HG02840 (cell line): ENCODE data around the gene DNAJC2.
A peak's percentile ranks its signal among the peaks of the same experiment; 100 is the strongest.

ENCODE experiments used
- ATAC-seq: cut with Tn5 transposase; IDR thresholded peaks from one replicate; pipeline ENCODE4 v1.9.1; 2021; ENCODE audit warnings: mild to moderate bottlenecking, moderate library complexity, moderate number of reproducible peaks; ENCODE audit not compliant: unreplicated experiment, low FRiP score

The DNAJC2 gene, protein sequence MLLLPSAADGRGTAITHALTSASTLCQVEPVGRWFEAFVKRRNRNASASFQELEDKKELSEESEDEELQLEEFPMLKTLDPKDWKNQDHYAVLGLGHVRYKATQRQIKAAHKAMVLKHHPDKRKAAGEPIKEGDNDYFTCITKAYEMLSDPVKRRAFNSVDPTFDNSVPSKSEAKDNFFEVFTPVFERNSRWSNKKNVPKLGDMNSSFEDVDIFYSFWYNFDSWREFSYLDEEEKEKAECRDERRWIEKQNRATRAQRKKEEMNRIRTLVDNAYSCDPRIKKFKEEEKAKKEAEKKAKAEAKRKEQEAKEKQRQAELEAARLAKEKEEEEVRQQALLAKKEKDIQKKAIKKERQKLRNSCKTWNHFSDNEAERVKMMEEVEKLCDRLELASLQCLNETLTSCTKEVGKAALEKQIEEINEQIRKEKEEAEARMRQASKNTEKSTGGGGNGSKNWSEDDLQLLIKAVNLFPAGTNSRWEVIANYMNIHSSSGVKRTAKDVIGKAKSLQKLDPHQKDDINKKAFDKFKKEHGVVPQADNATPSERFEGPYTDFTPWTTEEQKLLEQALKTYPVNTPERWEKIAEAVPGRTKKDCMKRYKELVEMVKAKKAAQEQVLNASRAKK

DNA sequence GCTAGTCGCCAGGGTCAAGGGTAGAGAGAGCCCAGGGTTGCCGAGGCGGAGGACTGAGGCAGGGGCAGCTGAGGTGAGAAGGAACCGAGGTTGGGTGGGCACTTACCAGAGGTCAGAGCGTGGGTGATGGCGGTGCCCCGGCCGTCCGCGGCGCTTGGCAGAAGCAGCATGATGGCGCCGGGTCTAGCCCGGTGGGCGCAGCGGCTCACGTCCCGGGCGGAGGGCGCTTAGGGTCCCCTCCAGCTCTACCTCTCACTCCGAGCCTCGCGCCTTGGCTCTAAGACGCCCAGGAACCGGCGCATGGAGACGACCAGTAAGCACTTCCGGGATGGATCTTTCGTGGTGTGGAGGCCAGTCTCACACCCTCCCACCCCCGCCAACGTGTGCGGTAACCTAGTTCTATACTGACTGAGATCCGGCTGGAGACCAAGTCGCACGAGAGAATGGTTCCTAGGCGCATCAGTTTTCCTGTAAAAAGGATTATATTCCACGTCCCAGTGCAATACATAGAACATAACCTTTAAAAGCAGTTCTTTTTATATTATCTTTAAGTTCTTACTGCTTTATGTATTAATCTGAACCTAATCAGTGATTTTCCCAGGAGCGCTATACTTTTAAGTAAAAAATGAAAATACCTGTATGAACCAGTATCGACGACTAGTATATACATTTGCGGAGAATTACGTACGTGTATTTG lies at the start of gene DNAJC2:
DNAJC2 (minus strand) TSS at position 315 of the 697 bp plus-strand sequence; CDS start at position 170, 145 bp downstream.
- peak; percentile 70 for ATAC-seq

DNA sequence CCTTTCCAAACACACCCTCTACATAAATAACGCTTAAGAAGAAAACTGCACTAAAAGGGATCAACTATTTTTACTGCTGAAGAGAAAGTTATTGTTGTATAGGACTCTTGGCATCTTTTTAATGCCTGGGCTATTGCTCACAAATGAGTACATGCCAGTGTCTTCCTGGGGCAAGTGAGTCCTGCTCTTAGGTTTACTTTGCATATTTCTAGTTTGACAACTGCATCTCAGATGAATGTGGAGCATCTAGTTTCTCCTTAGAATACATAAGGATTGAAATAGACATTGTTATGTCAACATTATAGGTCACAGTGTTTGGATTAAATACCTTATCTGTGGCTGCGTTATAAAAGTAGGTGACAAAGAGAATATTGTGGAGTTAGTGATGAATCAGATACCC lies 47.4 kb upstream of the DNAJC2 start:
- ATAC-seq = no peak

DNA sequence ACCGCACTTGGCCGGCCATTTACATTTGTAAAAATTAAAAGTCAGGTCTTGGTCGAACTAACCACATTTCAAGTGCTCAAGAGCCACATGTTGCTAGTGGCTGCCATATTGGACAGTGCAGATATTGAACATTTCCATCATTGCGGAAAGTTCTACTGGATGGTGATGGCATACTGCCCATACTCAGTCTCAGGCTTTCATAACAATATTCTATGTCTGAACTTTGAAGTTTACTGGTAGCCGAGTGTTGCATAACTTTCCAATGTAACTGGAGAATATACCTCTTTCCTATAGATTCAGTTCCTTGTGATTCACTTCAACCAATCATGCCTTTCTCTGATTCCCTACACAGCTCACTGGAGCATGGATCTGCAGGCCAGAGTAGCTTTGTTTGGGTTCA lies 46.6 kb upstream of the DNAJC2 start:
- no peak for ATAC-seq

DNA sequence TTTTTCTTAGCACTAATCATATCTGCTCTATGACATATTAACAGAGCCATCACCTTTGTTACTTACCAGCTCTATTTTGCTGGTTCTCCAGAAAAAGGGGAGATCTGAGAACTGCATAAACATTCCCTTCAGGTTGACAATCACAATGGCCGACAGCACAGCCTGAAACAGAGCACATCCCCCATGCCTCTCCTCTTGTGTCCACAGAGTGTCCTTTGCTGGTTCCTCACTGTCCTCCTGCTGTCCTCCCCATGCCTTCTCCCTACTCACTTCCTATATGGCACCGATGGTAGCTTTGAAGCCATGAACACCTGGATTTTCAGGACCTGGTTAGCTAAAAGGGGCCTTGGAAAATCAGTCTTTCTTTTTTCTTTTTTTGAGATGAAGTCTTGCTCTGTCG lies 44.7 kb upstream of the DNAJC2 start:
- no peak for ATAC-seq

DNA sequence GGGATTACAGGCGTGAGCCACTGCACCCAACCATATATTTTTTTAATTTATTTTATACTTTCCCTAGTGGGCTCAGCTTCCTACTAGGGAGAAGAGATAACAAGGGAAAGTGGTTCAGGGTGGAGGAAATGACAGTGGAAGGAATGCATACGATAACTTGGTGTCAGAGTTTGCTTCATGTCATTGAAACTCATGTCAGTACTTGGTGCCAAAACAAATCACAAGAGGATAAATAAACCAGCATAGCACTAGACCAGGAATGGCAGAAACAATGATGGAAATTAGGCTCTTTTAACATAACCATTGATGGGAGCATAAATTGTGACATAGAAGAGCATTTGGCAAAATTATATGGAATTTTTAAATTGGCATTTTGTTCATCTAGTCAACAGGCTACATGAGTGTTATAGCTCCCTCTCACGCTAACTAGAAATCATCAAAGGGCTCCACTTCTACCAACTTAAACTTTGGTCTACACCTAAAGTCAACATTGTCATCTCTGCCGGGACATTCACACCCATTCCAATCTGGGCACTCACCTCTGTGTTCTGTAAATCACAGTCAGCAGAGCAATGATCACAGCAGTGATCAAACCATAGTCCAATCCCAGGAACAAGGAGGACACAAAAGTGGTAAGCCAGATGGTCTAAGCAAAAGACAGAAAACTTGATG lies 44.0 kb upstream of the DNAJC2 start:
- ATAC-seq = no peak

DNA sequence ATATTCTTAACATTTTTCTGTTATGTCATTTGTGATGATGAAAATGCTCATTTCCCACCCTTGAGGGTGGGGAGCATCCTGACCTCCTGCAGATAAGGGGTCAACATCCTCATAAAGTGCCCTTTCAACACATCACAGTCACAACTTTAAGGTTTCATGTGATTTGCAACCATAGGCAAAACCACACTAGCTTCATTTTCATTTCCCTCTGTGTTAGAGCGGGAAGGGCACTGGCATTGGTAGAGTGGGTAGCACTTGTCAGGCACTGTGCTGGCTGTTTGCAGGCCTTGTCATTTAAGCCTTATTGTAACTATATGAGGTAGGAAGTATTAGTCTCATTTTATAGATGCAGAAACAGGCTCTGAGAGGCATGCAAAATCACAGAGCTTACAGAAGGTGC lies 42.7 kb upstream of the DNAJC2 start:
- ATAC-seq = no peak

DNA sequence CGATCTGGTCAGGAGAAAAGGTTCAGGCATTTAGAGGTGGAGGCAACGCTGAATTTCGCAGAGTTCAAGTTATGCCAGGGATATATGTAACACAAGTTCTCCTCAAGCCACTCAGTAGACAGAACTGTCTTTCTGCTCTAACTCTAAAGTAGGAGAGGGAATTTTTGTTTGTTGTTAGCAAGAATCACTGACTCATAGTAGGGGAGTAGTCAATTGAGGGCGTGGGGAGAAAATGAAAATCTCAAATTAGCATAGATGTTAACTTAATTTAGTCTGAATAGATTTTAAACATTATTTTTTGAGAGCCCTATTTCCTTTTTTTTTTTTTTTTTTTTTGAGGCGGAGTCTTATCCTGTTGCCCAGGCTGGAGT lies 37.5 kb upstream of the DNAJC2 start:
- ATAC-seq = no peak

DNA sequence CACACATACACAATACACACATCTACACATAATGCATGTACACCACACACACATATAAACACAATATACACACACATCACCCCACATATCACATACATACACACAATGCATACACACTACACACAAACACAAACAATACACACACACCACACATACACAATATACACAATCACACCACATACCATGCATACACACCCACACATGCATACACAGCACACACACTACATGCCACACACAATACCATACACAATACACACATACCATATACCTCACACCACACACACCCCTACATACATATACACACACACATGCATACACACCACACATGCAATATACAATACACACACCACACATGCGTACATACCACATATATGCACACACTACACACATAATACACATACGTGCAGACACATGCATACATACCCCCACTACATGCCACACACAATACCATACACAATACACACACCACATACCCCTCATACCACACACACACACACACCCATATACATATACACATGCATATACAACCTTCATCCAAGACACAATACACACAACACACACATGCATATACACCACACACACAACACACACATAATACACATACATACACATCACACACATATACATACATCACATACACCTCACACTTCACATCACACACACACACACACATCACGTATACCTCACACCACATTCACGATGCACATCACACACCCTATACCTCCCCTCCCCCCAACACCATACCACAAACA lies 36.9 kb upstream of the DNAJC2 start:
- no peak for ATAC-seq

DNA sequence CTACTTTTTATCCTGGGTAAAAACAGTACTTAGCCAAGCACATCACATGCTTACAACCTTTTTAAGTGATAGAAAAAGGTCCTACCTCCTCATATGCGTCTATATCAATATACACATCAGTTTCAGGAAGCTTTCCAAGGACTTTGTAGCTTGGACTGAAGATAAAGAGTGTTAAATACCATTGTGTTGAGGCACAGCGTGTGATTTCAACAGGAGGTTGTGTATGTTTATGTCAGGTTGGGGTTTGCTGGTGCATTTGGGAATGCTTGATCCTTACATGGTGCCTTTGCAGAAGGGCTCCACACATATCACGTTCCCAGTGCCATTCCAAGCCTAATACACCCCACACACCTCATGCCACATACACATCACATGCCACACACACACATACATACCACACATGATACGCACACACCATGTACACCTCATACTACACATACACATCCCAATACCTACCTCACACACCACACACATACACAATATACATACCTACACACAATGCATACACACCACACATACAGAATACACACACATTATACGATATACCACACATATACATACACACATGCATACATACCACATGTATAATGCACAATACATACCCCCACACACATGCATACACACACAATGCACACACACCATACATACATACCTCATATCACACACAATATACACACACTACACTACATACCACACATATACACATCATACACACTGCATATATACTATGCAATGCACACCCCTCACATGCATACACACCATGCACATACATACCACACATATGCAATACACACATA lies 36.0 kb upstream of the DNAJC2 start:
- no peak for ATAC-seq

DNA sequence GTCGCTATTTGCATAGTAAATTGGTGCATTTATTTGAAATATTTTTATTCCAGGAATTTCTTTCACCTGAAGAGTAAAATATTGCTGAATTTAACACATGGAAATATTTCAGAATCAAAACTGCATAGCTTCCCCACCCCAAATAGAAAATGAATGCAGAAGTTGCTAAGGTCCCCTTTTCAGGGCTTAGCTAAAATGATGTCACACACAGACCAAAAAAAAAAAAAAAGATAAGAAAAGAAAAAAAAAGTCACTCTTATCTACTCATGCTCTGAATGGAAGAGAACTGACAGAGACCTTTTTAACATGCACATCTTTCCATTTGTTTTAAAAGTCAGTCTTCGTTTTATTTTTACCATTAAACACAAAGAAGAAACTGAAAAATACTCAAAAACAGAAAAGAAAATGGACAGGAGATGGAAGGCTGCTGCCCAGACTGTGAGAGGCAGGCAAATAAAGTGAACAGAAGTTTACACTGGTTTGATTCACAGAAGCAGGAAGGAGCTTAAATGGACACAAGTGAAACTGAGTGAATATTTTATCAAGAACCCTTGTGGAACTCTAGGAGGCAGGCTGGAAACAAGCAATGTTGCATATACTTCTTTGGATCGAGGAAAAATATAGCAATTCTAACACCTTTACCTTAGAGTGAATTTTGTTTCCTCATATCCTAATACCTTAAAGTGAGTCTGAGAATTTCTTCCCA lies 34.9 kb upstream of the DNAJC2 start:
- no peak for ATAC-seq

DNA sequence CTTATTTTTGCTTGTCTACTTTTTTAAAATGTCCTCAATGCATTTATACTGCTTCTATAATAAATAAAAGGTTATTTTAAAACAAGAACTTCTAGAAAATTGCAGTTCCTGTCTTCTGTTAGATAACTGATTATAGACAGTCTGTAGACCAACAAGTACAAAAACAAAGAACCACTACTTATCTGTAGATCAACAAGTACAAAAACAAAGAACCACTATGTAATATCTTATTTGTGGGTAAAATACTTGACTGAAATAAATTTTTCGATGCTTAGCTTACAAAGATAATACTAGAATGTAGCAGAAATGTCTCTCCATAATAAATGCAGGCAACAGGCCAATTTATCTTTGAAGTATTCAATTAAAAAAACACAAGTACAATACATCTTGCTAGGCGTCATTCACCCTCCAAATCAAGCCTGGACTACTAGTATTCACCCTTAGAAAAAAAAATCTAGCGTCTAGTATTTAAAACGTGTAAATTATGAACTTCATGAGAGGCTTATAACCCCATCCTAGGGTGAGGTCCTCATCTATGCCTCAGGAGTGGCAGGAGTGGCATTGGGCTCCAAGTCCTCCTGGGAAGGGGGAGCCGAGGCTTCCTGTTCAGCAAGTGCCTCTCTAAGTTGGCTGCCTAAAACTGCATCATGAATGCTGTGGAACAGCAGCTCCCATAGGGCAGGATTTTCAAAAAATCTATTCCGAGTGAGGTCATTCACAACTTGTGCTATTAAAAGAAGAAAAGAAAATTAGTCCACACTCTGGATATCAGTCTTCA lies 29.5 kb upstream of the DNAJC2 start:
- ATAC-seq = no peak

DNA sequence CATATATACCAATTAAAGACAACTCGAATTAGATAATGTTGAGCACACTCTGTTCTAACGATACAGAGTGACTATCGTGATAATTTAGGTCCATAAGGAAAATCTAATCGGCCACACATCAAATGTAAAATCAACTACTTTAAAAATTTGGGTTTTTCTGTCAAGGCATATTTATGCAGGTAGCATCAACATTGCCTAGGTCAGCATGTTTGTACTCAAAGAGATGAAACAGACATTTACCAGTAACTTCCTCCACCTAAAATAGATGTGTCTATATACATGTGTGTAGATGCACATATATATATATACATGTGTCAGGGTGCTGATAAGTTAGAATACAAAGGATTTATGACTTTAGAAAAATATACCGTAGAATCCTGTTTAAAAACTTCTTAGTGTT lies 24.9 kb upstream of the DNAJC2 start:
- ATAC-seq = no peak

DNA sequence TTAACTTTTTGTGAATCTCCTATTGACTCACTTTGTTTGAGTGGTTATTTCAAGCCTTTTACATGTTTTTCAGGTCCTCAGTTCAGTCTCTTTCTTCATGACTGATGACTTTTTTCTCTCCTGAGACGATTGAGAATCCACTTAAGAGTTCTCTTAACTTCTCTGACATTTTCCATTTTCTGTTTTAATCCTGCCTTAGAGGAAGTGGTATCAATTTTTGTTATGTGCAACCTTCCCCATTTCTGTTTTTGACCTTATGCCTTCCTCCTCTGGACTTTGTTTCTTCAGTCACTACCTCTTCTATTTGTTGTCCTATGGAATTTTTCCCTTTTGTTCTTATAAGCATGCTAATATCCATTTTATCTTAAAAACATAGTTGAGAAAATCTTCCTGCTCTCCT lies 5.2 kb upstream of the DNAJC2 start:
- no peak for ATAC-seq

DNA sequence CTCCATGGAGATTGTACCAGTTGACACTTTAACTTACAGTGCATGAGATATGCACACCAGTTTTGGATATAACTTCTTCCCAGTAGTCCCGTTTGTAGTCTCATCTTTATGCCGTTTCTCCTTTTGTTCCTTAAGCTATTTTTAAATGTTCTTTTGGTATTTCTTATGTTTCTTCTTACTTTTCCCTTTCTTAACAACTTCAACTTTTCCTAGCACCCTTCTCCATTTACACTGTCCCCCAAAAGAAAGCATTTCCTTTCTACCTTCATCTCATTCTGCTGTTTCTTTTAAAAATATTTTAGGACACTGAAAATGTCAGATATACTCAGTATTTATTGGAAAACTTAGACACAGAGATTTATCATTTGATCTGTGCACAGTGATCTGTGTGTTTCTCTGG lies 4.4 kb upstream of the DNAJC2 start:
- no peak for ATAC-seq

DNA sequence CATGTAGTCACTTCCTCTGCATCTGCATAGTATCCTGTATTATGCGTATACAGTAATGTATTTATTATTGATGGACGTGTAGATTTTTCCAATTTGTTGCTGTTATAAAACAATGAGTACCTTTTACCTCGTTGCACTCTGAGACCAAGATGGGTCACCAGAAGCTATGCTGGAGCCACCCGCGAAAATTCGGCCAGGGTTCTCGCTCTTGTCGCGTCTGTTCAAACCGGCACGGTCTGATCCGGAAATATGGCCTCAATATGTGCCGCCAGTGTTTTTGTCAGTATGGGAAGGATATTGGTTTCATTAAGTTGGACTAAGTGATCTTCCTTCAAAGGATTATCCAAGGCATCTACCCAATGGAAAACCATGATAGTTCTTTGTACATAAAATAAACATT lies 3.9 kb upstream of the DNAJC2 start:
- no peak for ATAC-seq

DNA sequence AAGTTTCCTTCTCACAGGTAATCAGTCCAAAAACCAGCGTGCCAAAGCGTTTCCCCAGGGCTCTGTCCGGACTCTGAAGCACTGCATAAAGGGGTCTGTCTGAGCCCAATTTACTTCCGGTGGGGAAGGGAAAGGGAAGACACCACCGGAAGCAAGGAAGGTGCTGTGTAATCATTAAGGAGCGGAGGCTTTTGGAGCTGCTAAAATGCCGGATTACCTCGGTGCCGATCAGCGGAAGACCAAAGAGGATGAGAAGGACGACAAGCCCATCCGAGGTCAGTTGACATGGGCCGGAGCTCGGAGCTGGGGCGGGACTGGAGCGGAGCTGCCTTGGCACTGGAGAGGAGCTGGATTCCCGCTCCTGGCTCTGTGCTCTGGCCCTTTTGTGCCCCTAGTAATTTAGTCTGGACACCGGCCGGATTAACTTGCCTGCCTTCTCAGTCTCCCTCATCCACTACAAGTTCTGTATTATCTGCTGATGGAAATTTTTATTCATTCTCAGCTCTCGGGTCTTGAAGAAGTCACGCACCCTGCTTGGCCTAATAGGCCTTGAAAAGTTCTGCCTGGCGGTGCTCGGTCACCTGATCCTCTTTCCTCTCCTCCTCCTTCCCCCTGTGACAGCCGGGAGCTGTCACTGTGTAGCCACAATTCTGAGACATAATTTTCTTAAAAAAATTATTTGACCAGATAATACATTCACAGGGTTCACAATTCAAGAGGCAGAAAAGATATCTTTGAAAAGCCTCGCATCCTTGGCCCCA lies 3.1 kb upstream of the DNAJC2 start, which contains the start of gene PSMC2:
PSMC2 (plus strand) TSS at position 137 of the 761 bp plus-strand sequence; CDS start at position 206, 69 bp downstream.
- ATAC-seq = peak; percentile 53

DNA sequence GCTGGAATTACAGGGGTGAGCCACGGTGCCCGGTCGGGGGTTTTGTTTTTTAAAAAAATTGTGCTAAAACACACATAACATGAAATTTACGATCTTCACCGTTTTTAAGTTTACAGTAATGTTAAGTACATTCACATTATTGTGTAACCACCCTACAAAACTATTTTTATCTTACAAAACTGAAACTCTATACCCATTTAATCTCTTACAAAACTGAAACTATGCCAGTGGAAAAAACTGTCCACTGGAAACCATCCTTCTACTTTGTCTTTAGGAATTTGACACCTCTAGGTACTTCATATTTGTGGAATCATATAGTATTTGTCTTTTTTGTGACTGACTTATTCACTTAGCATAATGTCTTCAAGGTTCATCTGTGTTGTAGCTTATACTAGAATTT lies 1.8 kb upstream of the DNAJC2 start:
- ATAC-seq = no peak
